Left ventricle myocardium inferior (tissue), 1 donor: ENCODE data around the gene FNDC8. TPM values are rescaled to one million over a fixed set of nuclear protein-coding genes. Genes with fewer than 3 reads are reported as not detected.

Source experiments
- DNase-seq: peaks from one replicate; pipeline ENCODE4 v3.0.0-alpha.2; 2020
- H3K27ac ChIP-seq: fragments of 200-600 bp; replicated peaks from 2 replicates; pipeline ENCODE4 v1.8.0; 2021
- H3K27me3 ChIP-seq: fragments of 200-600 bp; 2 replicates; pipeline ENCODE4 v1.8.0; 2021; ENCODE audit warnings: low read depth
- H3K36me3 ChIP-seq: fragments of 200-600 bp; 2 replicates; pipeline ENCODE4 v1.8.0; 2021
- H3K4me1 ChIP-seq: fragments of 200-600 bp; 2 replicates; pipeline ENCODE4 v1.8.0; 2021
- H3K4me3 ChIP-seq: fragments of 200-600 bp; 2 replicates; pipeline ENCODE4 v1.8.0; 2021; ENCODE audit warnings: mild to moderate bottlenecking, moderate library complexity
- H3K9me3 ChIP-seq: fragments of 200-600 bp; replicated peaks from 2 replicates; pipeline ENCODE4 v1.8.0; 2021
- intact Hi-C: fragments of 100-400 bp; cut with micrococcal nuclease; formaldehyde crosslinking; loops from one replicate; pipeline ENCODE4 v1.11.0; 2022
- total RNA-seq: library from RNA; stranded (reverse); fragmentation: NEBNext Ultra II Directional; extraction: Animal tissue kit (Norgen Biotek cat#: 25700); gene quantifications from one replicate; pipeline ENCODE4 v1.2.1, GENCODE V29; 2021
- TF ChIP-seq, protein P1 (sequence below): fragments of 200-600 bp; IDR thresholded peaks from 2 replicates; pipeline ENCODE4 v1.8.0; 2021; ENCODE audit warnings: antibody characterized with exemption, mild to moderate bottlenecking, borderline replicate concordance
- donor health status: DM: no; HTN: yes; CAD: no; lungs with severe emphysema.

The FNDC8 gene
- total RNA-seq, 1 donor from 2014 or later, result not detected

GRCh38 chr17:35079547-35080423 is 41.6 kb upstream of the FNDC8 start:
- no peaks in the 10 kb centered on the region for H3K27me3 ChIP-seq
- TF ChIP-seq, protein P1, sequence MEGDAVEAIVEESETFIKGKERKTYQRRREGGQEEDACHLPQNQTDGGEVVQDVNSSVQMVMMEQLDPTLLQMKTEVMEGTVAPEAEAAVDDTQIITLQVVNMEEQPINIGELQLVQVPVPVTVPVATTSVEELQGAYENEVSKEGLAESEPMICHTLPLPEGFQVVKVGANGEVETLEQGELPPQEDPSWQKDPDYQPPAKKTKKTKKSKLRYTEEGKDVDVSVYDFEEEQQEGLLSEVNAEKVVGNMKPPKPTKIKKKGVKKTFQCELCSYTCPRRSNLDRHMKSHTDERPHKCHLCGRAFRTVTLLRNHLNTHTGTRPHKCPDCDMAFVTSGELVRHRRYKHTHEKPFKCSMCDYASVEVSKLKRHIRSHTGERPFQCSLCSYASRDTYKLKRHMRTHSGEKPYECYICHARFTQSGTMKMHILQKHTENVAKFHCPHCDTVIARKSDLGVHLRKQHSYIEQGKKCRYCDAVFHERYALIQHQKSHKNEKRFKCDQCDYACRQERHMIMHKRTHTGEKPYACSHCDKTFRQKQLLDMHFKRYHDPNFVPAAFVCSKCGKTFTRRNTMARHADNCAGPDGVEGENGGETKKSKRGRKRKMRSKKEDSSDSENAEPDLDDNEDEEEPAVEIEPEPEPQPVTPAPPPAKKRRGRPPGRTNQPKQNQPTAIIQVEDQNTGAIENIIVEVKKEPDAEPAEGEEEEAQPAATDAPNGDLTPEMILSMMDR, result no peak
- peaks cover 18% of the 10 kb centered on the region for H3K4me1 ChIP-seq
- H3K9me3 ChIP-seq, result no peaks in the 10 kb centered on the region
- no peaks in the 10 kb centered on the region for H3K36me3 ChIP-seq
- no peak for DNase-seq
- intact Hi-C loops, result no loop called here
- no peak overlapping the region for H3K27ac ChIP-seq
- no peak overlapping the region for H3K4me3 ChIP-seq

DNA sequence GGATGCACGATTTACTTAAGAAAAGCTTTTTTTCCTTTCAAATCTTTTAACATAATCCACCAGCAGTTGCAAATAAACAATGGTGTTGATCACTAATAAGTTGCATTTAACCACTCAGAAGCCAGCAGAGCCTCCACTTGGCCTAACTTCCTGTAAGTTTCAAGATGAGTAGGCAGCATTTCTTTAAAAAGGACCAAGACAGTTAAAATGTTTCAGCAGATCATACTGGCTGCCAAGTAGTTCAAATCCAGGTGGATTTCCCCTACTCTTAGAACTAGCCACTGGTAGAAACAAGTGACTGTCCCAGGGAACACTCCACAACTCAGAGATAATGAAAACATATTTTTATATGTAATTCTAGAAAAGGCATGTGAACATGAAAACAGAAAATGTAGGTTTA is 40.9 kb upstream of the FNDC8 start:
- intact Hi-C loops, result no loop called here
- no peaks in the 10 kb centered on the region for H3K36me3 ChIP-seq
- peaks cover 12% of the 10 kb centered on the region for H3K4me1 ChIP-seq

GRCh38 chr17:35081638-35082037 is 39.8 kb upstream of the FNDC8 start:
- no peaks in the 10 kb centered on the region for H3K9me3 ChIP-seq
- TF ChIP-seq, protein P1, result no peak
- H3K4me3 ChIP-seq, result no peak overlapping the region
- H3K36me3 ChIP-seq, result no peaks in the 10 kb centered on the region
- DNase-seq, result no peak
- H3K4me1 ChIP-seq, result peaks cover 12% of the 10 kb centered on the region
- intact Hi-C loops, result no loop called here
- no peaks in the 10 kb centered on the region for H3K27me3 ChIP-seq
- H3K27ac ChIP-seq, result no peak overlapping the region

More for the DNA sequence above, 40.9 kb upstream of the FNDC8 start:
- Histone ChIP-seq H3K4me3 (no peak overlapping the region), H3K27ac (no peak overlapping the region), H3K27me3 (no peaks in the 10 kb centered on the region), H3K9me3 (no peaks in the 10 kb centered on the region)
- TF ChIP-seq, protein P1, result no peak
- DNase-seq, result no peak

DNA sequence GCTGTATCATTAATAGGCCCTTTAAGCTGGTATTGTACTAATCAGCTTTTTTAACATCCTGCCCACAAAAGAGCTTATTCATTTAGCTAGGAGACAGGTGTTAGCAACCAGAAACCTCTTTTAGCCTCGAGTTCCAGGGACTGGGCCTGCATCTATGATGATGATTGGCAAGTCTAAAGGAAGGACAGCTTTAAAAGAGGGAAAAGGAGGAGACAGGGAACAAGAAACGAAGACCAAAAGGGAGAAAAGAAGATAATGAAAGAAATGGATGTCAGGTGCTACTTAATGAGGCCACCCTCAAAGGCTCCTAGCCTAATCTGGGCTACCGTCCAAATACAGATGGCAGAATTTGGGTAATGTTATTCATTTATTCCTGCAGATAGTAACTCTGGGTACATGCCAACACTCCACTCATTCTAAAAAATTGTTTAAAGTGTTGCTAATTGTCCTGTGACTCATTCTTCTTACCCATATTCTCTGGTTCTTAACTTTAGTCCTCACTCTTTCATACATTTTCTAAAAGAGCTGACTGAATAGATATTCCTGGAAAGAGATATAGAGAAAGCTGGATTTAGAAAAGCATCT is 39.2 kb upstream of the FNDC8 start:
- no peak overlapping the region for H3K27ac ChIP-seq
- intact Hi-C loops, result no loop called here

DNA sequence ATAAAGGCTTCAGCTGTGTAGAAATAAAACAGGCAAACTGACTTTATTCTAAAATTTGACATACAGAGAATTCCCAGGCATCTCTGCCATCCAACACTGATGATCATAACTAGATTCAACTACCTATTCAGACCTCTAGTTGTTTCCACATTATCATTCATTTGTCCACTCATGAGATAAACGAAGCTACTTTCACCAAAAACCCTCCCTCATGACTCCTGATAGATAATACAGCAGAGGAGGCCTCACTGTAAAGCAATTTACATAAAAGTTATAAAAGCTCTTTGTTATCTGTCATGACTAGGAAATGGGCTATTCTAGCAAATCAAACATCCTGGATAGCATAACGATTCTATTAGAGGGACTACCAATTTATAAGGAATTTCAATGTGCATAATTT is 38.3 kb upstream of the FNDC8 start:
- H3K9me3 ChIP-seq, result no peaks in the 10 kb centered on the region
- H3K27ac ChIP-seq, result no peak overlapping the region
- intact Hi-C loops, result no loop called here
- no peak for DNase-seq
- H3K4me1 ChIP-seq, result peaks cover 20% of the 10 kb centered on the region
- H3K4me3 ChIP-seq, result no peak overlapping the region
- no peaks in the 10 kb centered on the region for H3K36me3 ChIP-seq
- H3K27me3 ChIP-seq, result no peaks in the 10 kb centered on the region
- TF ChIP-seq, protein P1, result no peak

More for the DNA sequence above, 39.2 kb upstream of the FNDC8 start:
- H3K9me3 ChIP-seq, result no peaks in the 10 kb centered on the region
- no peaks in the 10 kb centered on the region for H3K36me3 ChIP-seq
- H3K4me1 ChIP-seq, result peaks cover 12% of the 10 kb centered on the region
- TF ChIP-seq, protein P1, result no peak
- no peak for DNase-seq
- H3K27me3 ChIP-seq, result no peaks in the 10 kb centered on the region
- H3K4me3 ChIP-seq, result no peak overlapping the region
